Activated CD8-positive, alpha-beta memory T cell treated with anti-CD3 and anti-CD28 coated beads for 24 hours (primary cell): Measurements from ENCODE around the gene RAB9A.
A peak's percentile ranks its signal among the peaks of the same experiment; 100 is the strongest.
"Not testable (repeated sequence)": the region's sequence is repeated elsewhere in the genome, so short reads cannot be mapped to it uniquely, and the experiment has no call there.

ENCODE experiments used
- DNase-seq: peaks from one replicate; pipeline ENCODE4 v3.0.0-alpha.2; 2020

The RAB9A gene

DNA sequence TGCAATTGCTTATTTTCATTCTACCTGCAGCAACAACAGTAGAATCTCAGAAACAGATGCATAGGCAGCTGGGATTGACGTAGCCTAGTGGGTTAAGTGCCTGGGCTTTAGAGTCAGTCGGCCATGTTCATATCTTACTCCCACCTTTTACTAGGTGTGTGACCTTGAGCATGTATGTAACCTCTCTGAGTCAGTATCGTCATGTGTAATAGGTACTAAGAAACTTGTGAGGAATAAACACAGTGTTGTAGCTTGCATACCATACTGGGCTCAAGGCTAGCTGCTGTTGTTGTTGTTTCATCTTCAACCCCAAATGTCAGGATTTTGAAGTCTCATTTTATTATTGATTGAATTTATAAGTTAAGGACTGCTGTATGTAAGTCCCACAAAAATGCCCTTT is 14.2 kb downstream of the RAB9A start:
- DNase-seq = no peak

DNA sequence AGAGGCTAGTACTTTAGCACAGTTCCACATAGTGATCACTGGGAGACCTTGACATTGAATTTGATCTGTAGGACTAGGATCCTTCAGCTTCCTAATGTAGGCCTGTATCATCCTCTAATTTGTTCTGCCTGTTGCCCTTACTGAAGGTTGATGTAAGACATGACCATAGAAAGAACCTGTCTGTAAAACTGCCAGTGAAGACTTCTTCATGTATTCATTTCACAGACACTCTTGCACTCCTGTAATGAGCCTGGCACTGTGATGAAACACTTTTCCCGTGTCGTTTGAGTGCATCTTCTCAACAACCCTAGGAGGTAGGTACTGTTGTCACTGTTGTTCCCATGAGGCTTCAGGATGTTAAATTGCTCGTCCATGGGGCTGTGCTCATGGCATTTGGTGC is 14.7 kb downstream of the RAB9A start:
- no peak for DNase-seq

DNA sequence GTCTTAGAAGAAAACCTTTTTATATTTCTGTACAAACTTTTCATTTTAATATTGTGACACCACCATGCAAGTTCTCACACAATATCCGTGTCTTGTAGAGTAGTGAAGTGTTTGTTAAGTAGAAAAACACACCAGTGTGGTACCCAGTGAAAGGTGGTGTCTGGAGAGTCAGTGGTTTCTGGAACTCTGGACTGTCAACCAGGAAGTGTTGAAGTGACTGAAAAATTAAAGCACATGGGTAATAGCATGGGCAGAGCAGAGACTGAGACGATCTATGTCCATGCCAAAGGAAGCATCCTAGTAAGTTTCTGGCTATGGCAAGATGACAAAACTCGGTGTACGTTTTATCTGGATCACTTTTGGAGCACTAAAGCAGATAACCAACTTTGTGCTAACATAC is 22.2 kb downstream of the RAB9A start:
- no peak for DNase-seq

DNA sequence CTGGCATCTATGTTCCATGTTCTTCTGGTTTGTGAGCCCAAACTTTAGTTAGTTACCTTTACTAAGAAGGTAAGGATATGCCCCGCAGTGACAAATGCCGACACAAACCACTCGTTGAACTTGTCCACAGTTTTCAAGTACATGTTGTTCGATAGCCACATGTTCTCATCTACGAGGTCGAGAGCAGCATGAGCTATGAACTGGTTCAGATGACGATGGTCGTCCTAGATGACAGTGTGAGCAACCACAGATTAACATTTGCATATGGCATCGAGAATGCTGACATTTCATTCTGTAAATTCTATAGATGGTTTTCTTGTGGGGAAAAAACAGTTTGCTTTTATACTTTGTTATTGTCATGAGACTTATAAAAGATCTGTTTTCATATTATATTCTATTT is 27.5 kb downstream of the RAB9A start:
- DNase-seq = no peak

DNA sequence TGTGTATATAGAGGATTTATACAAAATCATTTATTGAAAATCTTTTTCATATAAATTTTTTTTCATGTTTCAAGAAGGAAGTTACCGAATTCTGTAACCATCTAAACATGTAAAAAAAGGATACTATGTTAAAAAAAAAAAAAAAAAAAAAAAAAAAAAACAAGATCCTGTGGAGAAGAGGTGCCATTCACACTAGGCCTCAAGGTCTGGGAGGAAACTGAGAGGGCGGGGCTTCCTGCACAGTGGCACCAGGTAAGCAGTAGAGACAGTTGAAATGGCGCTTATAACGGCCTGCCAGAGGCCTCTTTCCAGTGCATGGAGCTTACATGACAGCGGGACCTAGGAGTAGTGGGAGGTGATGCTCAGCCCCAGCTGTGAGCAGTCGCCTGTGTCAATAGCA is 28.0 kb downstream of the RAB9A start:
- DNase-seq = no peak

DNA sequence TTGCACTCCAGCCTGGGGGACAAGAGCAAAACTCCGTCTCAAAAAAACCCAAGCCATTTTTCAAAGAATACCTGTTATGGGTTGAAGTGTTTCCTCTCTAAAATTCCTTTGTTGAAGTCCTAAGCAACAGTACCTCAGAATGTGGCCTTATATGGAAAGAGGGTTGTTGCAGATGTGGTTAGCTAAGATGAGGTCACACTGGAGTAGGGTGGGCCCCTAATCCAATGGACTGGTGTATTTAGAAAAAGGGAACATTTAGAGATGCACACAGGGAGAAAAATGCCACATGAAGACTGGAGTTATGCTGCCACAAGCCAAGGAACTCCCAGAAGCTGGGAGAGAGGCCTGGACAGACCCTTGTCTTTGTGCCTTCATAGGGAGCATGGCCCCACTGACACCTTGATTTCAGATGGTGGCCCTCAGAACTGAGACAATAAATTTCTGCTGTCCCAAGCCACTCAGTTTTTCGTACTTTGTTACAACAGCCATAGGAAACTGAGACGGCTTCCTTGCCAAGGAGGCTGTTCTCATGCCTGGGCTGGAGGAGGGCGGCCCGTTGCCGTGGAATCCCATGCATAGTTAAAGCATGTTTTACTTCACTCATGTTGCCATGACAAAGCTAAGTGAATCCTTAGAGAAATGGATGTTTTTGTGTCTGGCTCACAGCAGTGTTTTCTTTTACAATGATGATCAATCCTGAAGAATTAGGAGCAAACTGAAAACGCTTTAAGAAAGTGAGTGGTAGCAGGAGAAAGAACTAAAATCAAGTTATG is 29.0 kb downstream of the RAB9A start:
- DNase-seq = no peak

DNA sequence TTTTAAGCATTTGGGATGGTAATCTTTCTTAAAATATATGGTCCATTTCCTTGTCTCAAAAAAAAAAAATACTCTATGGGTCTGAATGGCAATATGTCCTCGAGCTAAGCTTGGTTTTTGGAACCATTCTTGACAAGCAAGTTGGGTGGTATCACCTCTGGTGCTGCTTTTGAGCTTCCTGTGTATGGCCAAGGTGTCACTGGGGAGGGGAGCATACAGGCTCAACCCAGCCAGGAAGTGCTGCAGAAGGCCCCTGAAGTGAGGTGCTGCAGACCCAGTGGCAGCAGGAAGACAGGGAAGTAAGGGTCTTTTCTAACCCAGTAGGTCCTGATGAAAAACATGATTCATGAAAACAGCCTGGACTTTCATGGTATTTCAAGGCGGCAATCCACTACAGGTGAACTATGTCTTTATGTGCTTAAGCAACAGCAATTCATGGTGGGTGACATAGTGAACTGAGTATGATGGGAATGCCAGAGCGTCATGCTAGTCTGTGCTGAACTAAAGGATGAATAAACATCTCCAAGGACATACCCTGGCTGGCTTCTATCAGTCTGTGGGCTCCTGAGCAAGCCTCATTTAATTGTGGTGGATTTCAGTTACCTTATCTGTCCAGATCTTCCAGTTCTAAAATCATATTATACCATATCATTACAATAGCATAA is 30.4 kb downstream of the RAB9A start:
- DNase-seq = no peak

DNA sequence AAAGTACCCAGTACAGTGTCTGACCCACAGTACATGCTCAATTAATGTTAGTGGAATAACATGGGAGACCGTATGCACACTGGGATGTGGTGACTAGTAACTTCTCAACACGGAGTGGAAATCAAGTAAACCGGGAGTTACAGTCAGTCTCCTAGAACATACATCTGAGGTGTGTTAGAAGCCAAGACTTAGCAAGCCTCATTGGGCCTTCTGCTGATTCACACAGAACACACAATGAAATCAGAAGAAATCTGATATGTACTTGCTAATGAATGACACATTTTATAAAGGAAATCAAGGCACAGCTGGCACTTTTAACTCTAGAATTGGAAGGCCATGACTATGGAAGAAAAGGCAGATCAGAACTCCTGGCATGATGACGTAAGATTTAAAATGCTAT is 32.4 kb downstream of the RAB9A start:
- no peak for DNase-seq

DNA sequence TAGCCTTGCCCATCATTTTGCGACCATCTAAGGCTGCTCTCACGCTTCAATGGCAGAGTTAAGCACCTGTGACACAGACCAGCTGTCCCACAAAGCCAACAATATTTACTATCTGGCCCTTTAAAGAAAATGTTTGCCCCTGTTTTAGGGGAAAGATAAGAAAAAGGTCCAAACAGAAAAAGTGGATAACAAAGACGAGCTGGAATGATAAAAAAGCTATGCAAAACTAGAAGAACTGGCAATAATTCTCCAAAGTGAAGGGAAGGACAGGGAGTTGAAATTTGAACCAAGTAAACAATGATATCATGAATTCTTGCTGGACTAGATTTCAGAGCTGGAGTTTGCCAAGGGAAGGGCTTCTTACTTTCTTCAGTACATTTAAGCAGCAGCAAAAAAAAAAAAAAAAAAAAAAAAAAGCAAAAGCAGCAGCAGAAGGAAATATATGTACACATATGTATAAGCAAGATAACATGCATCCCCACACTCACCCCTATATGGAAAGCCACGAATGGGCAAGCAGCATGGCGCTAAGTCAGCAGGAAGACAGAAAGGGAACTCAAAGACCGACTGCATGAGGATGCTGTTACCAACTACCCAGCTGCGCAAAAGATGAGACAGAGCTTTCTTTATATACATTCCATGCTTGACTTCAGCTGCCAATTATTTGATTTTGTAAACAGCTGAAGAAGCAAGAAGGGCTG is 33.0 kb downstream of the RAB9A start:
- no peak for DNase-seq

DNA sequence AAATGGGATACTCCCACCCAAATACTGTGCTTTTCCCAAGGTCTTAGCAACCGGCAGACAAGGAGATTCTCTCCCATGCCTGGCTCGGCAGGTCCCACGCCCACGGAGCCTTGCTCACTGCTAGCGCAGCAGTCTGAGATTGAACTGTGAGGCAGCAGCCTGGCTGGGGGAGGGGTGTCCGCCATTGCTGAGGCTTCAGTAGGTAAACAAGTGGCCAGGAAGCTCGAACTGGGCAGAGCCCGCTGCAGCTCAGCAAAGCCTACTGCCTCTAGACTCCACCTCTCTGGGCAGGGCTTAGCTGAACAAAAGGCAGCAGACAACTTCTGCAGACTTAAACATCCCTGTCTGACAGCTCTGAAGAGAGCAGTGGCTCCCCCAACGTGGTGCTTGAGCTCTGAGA is 36.0 kb downstream of the RAB9A start:
- DNase-seq = not testable (repeated sequence)

DNA sequence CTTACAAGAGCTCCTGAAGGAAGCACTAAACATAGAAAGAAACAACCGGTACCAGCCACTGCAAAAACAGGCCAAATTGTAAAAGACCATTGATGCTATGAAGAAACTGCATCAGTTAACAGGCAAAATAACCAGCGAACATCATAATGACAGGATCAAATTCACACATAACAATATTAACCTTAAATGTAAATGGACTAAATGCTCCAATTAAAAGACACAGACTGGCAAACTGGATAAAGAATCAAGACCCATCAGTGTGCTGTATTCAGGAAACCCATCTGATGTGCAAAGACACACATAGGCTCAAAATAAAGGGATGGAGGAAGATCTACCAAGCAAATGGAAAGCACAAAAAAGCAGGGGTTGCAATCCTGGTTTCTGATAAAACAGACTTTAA is 37.7 kb downstream of the RAB9A start:
- DNase-seq = not testable (repeated sequence)

DNA sequence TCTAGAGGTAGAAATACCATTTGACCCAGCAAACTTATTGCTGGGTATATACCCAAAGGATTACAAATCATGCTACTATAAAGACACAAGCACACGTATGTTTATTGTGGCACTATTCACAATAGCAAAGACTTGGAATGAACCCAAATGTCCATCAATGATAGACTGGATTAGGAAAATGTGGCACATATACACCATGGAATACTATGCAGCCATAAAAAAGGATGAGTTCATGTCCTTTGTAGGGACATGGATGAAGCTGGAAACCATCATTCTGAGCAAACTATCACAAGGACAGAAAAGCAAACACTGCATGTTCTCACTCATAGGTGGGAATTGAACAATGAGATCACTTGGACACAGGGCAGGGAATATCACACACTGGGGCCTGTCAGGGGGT is 41.6 kb downstream of the RAB9A start:
- not testable (repeated sequence) for DNase-seq

DNA sequence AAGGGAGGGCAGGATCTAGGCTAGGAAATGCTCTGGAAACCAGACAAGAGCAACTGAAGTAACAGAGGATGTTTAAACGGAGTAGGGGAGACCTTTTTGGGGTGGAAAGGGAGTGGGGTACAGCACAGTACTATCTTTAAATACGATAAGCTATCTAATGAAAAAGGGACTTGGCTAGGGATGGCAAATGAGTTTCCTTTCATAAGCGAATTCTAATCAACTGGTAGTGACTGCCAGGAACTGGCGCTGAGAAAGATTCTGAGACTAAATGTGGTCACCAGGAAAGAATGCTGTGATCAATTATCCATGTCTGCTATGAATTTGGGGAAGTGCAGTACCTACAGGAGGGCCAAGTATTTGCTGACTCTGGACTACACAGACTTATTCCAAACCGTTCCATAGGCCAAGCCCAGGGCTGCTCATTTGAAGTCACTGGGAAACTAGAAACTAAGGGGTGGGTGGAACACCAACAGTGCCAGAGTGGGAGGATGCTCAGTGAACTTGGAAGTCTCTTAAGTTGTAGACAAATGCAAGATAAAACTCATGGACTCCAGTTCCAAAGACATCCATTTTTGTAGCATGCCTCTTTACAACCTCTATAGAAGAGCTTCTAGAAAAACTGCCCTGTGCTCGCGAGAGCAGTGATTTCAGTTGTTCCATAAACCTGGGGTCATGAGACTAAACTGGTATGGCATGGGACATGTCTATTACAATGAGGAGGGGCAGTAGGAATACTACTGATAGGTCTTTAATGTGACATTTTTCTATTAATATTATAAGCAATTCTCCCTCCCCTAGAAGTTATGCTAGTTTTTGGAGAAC is 43.5 kb downstream of the RAB9A start:
- DNase-seq = no peak

DNA sequence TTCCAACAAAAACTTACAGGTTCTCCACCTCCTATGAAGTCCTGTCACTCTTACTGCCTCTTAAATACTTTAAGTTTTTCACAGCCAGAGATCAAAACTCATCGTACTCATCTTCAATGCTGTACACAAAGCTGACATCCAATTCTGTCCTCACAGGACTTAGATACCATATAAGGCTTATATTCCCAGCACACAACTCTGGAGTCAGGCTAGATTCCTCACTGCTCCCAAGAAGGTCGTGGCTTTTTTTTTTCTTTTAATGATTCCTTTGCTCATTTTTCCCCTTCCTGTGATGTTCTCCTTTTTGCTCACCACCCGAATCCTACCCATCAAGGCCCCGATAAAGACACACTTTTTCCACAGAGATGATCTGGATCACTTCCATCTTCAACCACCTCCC is 44.6 kb downstream of the RAB9A start:
- no peak for DNase-seq

DNA sequence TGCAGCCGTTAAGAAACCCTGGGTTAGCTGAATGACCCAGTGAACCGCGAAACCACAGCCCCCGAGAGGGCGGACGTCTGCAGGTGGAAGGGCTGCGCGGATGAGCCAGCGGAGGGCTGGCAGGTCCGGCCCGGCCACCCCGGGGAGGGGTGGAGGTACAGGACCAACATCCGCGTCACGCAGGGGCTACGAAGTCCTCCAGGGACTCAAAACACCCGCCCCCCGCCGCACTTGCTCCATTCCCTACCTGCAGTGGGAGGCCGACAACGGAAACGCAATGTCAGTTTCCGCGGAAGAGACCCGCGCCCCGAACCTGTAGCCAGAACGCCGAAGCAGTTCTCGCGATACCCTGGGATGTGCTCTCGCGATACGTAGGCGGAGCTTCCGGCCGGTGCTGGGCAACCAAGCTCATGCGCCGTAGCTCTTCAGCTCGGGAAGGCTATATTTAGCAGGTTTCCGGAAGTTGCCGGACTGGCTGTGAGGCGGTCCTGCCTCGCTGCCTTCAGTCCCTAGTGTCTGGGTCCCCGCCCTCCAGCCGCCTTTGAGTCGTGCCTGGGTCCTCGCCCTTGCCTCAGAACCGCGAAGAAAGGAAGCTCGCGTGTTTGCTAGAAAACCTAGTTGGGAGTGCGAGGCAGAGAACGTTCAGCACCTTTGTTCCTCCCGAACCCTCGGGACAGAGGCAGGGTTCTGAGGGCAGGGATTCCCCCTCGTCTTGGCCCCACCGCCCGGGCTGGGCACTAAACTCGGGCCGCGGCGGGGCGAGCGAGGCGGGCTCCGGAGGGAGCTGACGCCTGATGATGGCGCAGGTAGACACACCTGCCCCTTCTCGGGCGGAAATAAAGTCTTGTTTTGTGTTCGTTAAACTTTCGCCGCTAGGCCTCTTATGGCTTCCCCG is 45.6 kb downstream of the RAB9A start, which contains the start of the genes OFD1 and TRAPPC2:
Gene OFD1, plus strand, starts transcription at position 471 of the 895 bp plus-strand sequence. Its CDS starts 324 bp downstream, at position 795.
Gene TRAPPC2, minus strand, starts transcription at position 343 of the 895 bp plus-strand sequence. CDS start 14,657 bp downstream, outside the sequence.
- DNase-seq = peak; percentile 93

DNA sequence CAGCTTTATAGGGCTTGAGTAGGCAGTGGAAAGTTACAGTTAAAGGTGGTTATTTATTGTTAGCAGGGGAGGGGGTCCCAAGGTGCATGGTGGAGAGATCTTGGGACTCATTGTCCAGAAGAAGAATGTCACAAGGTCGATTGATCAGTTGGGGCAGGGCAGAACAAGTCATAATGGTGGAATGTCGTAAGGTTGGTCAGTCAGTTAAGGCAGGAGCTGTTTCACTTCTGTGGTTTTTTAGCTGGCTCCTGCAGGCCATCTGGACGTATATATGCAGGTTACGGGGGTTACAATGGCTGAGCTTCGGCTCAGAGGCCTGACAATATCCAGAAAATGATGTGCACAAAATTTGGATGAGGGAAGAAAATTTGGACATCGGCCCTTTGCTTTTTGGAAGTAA is 52.8 kb downstream of the RAB9A start:
- DNase-seq = no peak

DNA sequence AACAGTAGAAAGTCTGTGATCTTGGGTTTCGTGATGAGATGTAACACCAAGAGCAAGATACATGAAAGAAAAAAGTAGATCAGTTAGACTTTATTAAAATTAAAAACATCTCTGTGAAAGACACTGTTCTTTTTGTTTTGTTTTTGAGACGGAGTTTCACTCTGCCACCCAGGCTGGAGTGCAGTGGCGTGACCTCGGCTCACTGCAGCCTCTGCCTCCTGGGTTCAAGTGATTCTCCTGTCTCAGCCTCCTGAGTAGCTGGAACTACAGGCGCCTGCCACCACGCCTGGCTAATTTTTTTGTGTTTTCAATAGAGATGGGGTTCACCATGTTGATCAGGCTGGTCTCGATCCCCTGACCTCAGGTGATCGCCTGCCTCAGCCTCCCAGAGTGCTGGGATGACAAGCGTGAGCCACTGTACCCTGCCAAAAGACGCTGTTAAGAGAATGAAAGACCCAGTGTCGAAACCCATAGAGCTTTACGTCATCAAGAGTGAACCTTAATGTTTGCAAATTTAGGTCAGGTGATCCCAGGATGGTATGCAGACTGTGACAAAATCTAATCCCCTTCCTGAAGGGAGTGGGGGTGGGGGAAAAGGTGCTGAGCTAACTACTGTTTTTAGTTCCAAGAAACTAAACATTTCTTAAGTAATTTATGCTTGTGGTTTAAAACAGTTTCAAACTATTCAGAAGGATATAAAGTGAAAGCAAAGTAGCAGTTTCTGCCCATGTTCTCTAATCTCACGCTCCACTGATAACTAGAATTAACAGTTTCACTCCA is 53.7 kb downstream of the RAB9A start:
- DNase-seq = no peak

DNA sequence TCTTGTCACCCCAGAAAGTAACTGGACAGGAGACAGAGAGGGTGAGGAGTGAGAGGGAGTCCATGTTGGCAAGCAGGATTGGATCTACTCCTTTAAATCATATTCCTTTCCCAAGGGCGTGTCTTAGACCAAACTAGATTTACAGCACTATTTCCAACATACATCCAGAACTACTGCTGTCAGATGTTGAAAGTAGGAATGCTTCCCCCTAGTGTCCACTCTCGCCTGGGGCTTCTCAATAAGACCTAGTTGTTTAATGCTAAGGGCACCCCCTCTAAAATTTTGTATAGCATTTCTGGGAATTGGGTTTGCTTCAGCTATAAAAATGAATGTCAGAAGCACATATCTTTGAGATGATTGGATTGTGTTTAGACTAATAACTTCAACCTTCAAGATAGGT is 58.9 kb downstream of the RAB9A start:
- DNase-seq = no peak

DNA sequence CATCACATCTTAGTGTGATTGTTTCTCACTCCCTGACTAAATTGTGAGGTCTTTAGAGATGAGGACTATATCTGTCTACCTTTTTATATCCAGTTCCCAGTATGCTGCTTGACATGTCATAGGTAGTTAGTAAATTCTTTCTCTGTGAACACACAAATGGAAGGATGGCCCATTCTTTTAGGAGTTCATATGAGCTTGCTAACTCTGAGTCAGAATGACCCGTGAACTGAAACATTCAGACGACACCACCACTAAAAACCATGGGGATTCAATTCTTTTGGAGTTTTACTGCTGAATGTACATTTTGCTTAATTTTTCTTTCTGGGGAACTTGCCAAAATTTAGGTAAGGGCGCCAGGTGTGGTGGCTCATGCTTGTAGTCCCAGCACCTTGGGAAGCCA is 59.6 kb downstream of the RAB9A start:
- no peak for DNase-seq

DNA sequence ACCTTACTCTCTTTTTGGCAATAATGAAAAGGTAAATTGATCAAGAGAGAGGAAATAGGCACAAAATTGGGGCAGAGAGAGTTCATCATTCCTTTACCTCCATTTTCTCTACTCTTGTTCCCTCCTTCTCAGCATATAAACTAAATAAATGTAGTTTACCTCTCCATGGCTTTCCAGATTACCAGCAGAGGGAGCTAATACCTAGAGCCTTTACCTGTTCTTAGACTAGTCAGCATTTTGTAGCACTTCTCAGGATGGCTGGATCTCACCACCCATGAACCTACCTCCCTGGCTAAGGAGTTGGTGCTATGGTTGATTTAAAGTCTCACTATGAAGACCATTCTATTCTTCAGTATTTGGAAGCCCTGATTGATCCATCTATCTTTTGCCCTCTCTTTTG is 61.3 kb downstream of the RAB9A start:
- no peak for DNase-seq

DNA sequence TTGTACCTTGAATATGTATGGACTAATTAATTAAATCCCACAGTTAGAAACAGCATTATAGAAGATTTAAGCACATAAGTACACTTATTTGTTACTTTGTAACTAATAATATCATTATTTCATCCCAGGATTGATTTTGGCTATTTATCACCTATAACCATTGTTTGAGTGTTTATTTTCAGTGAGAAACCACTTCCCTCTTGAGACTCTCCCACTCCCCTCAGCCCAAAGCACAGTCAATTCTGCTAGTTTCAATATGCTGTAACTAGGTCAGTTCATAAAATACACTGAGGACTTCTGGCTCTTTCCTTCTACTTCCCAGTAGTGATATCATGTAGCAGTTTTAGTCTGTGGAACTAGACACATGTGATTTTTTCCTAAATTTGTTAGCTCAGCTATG is 61.9 kb downstream of the RAB9A start:
- DNase-seq = no peak
